Left ventricle myocardium superior (tissue), 1 donor: ENCODE data around the gene PSENEN. TPM values are rescaled to one million over a fixed set of nuclear protein-coding genes. Genes with fewer than 3 reads are reported as not detected.

Experiments used
- ATAC-seq: fragments of 200-7000 bp; cut with Tn5 transposase; one replicate; pipeline ENCODE4 v1.9.1; 2020; ENCODE audit warnings: mild to moderate bottlenecking, moderate library complexity
- DNase-seq: peaks from one replicate; pipeline ENCODE4 v3.0.0-alpha.2; 2020
- intact Hi-C: fragments of 100-400 bp; cut with micrococcal nuclease; formaldehyde crosslinking; loops from one replicate; pipeline ENCODE4 v1.11.0; 2022
- total RNA-seq: library from RNA; stranded (reverse); fragmentation: NEBNext Ultra II Directional; extraction: Animal tissue kit (Norgen Biotek cat#: 25700); gene quantifications from one replicate; pipeline ENCODE4 v1.2.1, GENCODE V29; 2021
- donor health status: DM: no; HTN: yes; CAD: no; lungs with severe emphysema.

The PSENEN gene
- total RNA-seq, 1 donor from 2014 or later: 41.3 TPM

- intact Hi-C loops: no loop called here
- no peak for DNase-seq
- no peak for ATAC-seq
Measured at GRCh38 chr19:35746087-35746462, 624 bp downstream of the PSENEN start.

- no peak for DNase-seq
- ATAC-seq: no peak
- intact Hi-C loops: no loop called here
Measured at GRCh38 chr19:35746531-35746930, 1.1 kb downstream of the PSENEN start.

- DNase-seq (peak; percentile 99), ATAC-seq (peak; percentile 83)
- intact Hi-C loops: no loop called here
Measured at GRCh38 chr19:35748106-35749020, 2.9 kb downstream of the PSENEN start, which contains the start of gene LIN37. Gene LIN37 (plus strand): TSS chr19:35748576. CDS start chr19:35748725, 149 bp downstream.

GRCh38 chr19:35750167-35750566 is 4.7 kb downstream of the PSENEN start:
- ATAC-seq (no peak), DNase-seq (no peak)
- intact Hi-C loops: no loop called here

- ATAC-seq: no peak
- no peak for DNase-seq
- intact Hi-C loops: no loop called here
Measured at GRCh38 chr19:35751839-35752745, 6.6 kb downstream of the PSENEN start.

- intact Hi-C loops: no loop called here
- ATAC-seq (no peak), DNase-seq (no peak)
Measured at GRCh38 chr19:35752746-35753350, 7.4 kb downstream of the PSENEN start.

GRCh38 chr19:35753634-35754369 is 8.4 kb downstream of the PSENEN start:
- no peak for DNase-seq
- intact Hi-C loops: no loop called here
- no peak for ATAC-seq

GRCh38 chr19:35754370-35755130 is 9.1 kb downstream of the PSENEN start:
- ATAC-seq (no peak), DNase-seq (no peak)
- intact Hi-C loops: no loop called here

GRCh38 chr19:35755131-35755549 is 9.7 kb downstream of the PSENEN start:
- intact Hi-C loops: no loop called here
- ATAC-seq (no peak), DNase-seq (no peak)

GRCh38 chr19:35755550-35756376 is 10.3 kb downstream of the PSENEN start:
- ATAC-seq: peak; percentile 52
- intact Hi-C loops: no loop called here
- peak; percentile 95 for DNase-seq

GRCh38 chr19:35756377-35757230 is 11.2 kb downstream of the PSENEN start, which contains the start of gene HSPB6:
Gene HSPB6 (minus strand): TSS chr19:35757029. CDS start chr19:35757008, 21 bp downstream.
- intact Hi-C loops: no loop called here
- ATAC-seq (peak; percentile 50), DNase-seq (peak; percentile 89)

GRCh38 chr19:35757231-35757748 is 11.8 kb downstream of the PSENEN start:
- DNase-seq (peak; percentile 93), ATAC-seq (peak; percentile 63)
- intact Hi-C loops: no loop called here

- ATAC-seq: peak; percentile 76
- intact Hi-C loops: no loop called here
Measured at GRCh38 chr19:35757749-35758608, 12.5 kb downstream of the PSENEN start, which contains the start of gene PROSER3. Gene PROSER3 (plus strand): TSS chr19:35758176. CDS start chr19:35758216, 40 bp downstream.

GRCh38 chr19:35759697-35760096 is 14.2 kb downstream of the PSENEN start:
- intact Hi-C loops: no loop called here
- ATAC-seq (no peak), DNase-seq (no peak)

More at GRCh38 chr19:35757749-35758608, 12.5 kb downstream of the PSENEN start, which contains the start of gene PROSER3:
- DNase-seq: peak; percentile 98
